Spleen (tissue), 11 donors: Measurements from ENCODE around the gene CACNA1C. TPM values are rescaled to one million over a fixed set of nuclear protein-coding genes. Genes with fewer than 3 reads are reported as not detected.
"Not testable (repeated sequence)": the region's sequence is repeated elsewhere in the genome, so short reads cannot be mapped to it uniquely, and the experiment has no call there.

ENCODE experiments used
- DNase-seq: peaks from one replicate; pipeline ENCODE4 v3.0.0-alpha.2; 2020
- H3K27ac ChIP-seq, 8 donors: fragments of 200-600 bp; sonication (generic) in 7 of 8; 1 replicate in 4 of 8; 2 replicates in 4 of 8; pipeline versions ENCODE4 v1.5.0 to v1.8.0; 2016 to 2021; ENCODE audit warnings: inconsistent platforms in 4 of 8, mild to moderate bottlenecking in 4 of 8, moderate library complexity in 1 of 8
- H3K27me3 ChIP-seq, 7 donors: fragments of 200-600 bp; sonication (generic) in 6 of 7; replicated peaks in 1 of 7; 1 replicate in 4 of 7; 2 replicates in 3 of 7; pipeline versions ENCODE4 v1.5.0 to v1.8.0; 2016 to 2021; ENCODE audit warnings: inconsistent platforms in 3 of 7, mild to moderate bottlenecking in 1 of 7
- H3K36me3 ChIP-seq, 6 donors: fragments of 200-600 bp; sonication (generic) in 5 of 6; 1 replicate in 4 of 6; 2 replicates in 2 of 6; pipeline versions ENCODE4 v1.5.0 to v1.8.0; 2016 to 2021; ENCODE audit warnings: inconsistent platforms in 2 of 6
- H3K4me1 ChIP-seq, 6 donors: fragments of 200-600 bp; sonication (generic) in 5 of 6; 1 replicate in 3 of 6; 2 replicates in 3 of 6; pipeline versions ENCODE4 v1.5.0 to v1.8.0; 2016 to 2021; ENCODE audit warnings: inconsistent platforms in 3 of 6
- H3K4me3 ChIP-seq, 8 donors: fragments of 200-600 bp; sonication (generic) in 7 of 8; 1 replicate in 4 of 8; 2 replicates in 4 of 8; pipeline versions ENCODE4 v1.5.0 to v1.8.0; 2016 to 2021; ENCODE audit warnings: inconsistent platforms in 4 of 8, mild to moderate bottlenecking in 4 of 8, moderate library complexity in 2 of 8
- H3K9me3 ChIP-seq, 8 donors: fragments of 200-600 bp; sonication (generic) in 7 of 8; 1 replicate in 4 of 8; 2 replicates in 4 of 8; pipeline versions ENCODE4 v1.5.0 to v1.8.0; 2016 to 2021; ENCODE audit warnings: inconsistent platforms in 4 of 8
- POLR2A ChIP-seq, 3 donors: fragments of 450-650 bp; IDR thresholded peaks; one replicate each; pipeline ENCODE4 v1.5.1; 2017; ENCODE audit warnings: antibody characterized with exemption in 3 of 3, mild to moderate bottlenecking in 1 of 3
- POLR2AphosphoS5 ChIP-seq, 3 donors: sonication (generic); formaldehyde crosslinking; IDR thresholded peaks; one replicate each; pipeline ENCODE4 v1.5.1; 2017; ENCODE audit warnings: antibody characterized with exemption in 3 of 3
- WGBS, 5 donors: extraction: QIAGEN DNeasy Blood & Tissue Kit in 3 of 5; methylation state at CpG; one replicate each; pipeline versions ENCODE4 v1.1.5 to v1.1.7; 2013 to 2018; 5-methylcytosine and 5-hydroxymethylcytosine counted together
- intact Hi-C: fragments of 100-400 bp; cut with DNase I; formaldehyde crosslinking; loops from one replicate; pipeline ENCODE4 v1.15.0; 2023; ENCODE audit warnings: low total_unique reads
- polyA plus RNA-seq, 3 donors: library from polyadenylated mRNA; stranded (reverse); fragments of 200-250 nt; gene quantifications; one replicate each; pipeline ENCODE4 v1.2.1, GENCODE V29; 2013
- total RNA-seq, 7 donors: library from RNA; depleted of rRNA in 3 of 7; stranded (reverse); fragments of >200 nt in 3 of 7; fragmentation: NEBNext Ultra II Directional in 4 of 7; extraction: Animal tissue kit (Norgen Biotek cat#: 25700) in 4 of 7; gene quantifications; one replicate each; pipeline versions ENCODE4 v1.1.0 to v1.2.1, GENCODE V29; 2016 to 2021
- TF ChIP-seq, protein P1 (sequence below), 11 experiments: fragments of 200-600 bp in 7 of 11; fragments of 450-650 bp in 4 of 11; sonication (generic) in 4 of 11; IDR thresholded peaks in 8 of 11; conservative IDR thresholded peaks in 3 of 11; 1 replicate in 7 of 11; 2 replicates in 4 of 11; pipeline versions ENCODE4 v1.4.0 to v1.8.0; 2016 to 2021; ENCODE audit warnings: antibody characterized with exemption in 11 of 11, inconsistent platforms in 4 of 11, mild to moderate bottlenecking in 1 of 11
- donor health status: healthy with polysubstance abuse.
- donor health status: DM: no; HTN: no; CAD: no; lungs with moderate emphysema.
- donor health status: DM: no; HTN: no; CAD: no.
- donor health status: Bipolar disorder and iron deficiency.
- donor health status: healthy.
- donor health status: DM: no; HTN: no; CAD: no.
- donor health status: DM: yes; HTN: yes; CAD: no.

CACNA1C gene
- total and polyA plus RNA-seq, 10 donors: 0.67 to 27.6 (median 18.4) TPM

DNA sequence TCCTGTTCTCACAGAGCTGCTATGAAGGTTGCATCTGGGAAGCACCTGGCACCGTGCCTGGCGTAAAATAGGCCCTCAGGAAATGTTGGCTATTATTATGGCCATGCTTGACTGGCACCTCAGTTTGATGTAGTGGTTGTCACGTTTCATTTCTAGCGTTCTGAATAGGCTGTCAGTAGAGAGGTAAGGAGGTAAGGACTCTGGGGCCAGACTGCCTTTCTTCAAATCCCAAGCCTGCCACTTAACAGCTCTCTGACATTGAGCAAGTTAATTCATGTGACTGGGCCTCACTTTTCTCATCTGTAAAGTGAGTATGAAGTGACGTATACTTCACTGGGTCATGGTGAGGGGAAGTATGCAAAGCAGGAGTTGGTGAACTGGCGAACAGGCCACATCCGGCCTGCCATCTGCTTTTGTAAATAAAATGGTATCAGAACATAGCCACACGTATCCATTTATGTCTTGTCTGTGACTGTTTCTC lies 196.2 kb downstream of the CACNA1C start:
- peak overlapping the region in 7 of 8 donors; percentile 15 to 84 (median 63) for H3K27ac ChIP-seq

DNA sequence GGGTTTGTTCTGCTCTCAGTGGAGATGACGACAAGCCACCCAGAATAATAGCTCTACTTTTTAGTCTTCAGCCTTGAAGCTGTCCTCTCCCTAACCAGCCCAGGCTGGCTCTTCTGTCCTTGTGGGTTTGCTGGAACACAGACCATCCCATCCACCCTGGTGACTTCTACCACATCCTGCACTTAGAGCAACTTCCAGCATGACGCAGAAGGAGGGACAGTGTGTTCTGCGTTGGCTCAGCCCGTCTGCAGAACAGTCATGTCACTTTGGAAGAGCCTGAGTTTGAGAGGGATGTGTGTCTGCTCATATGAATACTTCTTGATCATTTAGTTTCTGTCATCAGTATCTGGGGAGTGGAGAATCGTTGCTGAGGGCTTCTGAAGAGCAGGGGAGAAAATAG lies 198.0 kb downstream of the CACNA1C start:
- no peak overlapping the region for H3K4me3 ChIP-seq
- WGBS, 5 donors: 46 to 69% (median 52%) methylated on average over 5 of the region's 5 CpGs
- TF ChIP-seq POLR2A (IDR thresholded peaks at IDR 0.05) (no peak), POLR2AphosphoS5 (IDR thresholded peaks at IDR 0.05) (peak; percentile 8 to 90 (median 69))

More for the DNA sequence above, 196.2 kb downstream of the CACNA1C start:
- Histone ChIP-seq H3K4me3 (no peak overlapping the region), H3K9me3 (no peaks in the 10 kb centered on the region), H3K4me1 (peaks cover 10 to 62% (median 41%) of the 10 kb centered on the region in 6 donors), H3K36me3 (no peaks in the 10 kb centered on the region), H3K27me3 (no peaks in the 10 kb centered on the region)
- intact Hi-C loops: no loop called here
- no peak for TF ChIP-seq POLR2A (IDR thresholded peaks at IDR 0.05)
- peak in 1 of 3 donors; percentile 31 for TF ChIP-seq POLR2AphosphoS5 (IDR thresholded peaks at IDR 0.05)
- TF ChIP-seq, protein P1, sequence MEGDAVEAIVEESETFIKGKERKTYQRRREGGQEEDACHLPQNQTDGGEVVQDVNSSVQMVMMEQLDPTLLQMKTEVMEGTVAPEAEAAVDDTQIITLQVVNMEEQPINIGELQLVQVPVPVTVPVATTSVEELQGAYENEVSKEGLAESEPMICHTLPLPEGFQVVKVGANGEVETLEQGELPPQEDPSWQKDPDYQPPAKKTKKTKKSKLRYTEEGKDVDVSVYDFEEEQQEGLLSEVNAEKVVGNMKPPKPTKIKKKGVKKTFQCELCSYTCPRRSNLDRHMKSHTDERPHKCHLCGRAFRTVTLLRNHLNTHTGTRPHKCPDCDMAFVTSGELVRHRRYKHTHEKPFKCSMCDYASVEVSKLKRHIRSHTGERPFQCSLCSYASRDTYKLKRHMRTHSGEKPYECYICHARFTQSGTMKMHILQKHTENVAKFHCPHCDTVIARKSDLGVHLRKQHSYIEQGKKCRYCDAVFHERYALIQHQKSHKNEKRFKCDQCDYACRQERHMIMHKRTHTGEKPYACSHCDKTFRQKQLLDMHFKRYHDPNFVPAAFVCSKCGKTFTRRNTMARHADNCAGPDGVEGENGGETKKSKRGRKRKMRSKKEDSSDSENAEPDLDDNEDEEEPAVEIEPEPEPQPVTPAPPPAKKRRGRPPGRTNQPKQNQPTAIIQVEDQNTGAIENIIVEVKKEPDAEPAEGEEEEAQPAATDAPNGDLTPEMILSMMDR (IDR thresholded peaks at IDR 0.05 in 8 of 11, conservative IDR thresholded peaks at IDR 0.05 in 3 of 11): no peak
- DNase-seq: no peak
- WGBS, 5 donors: 43 to 59% (median 55%) methylated on average over 8 of the region's 8 CpGs

DNA sequence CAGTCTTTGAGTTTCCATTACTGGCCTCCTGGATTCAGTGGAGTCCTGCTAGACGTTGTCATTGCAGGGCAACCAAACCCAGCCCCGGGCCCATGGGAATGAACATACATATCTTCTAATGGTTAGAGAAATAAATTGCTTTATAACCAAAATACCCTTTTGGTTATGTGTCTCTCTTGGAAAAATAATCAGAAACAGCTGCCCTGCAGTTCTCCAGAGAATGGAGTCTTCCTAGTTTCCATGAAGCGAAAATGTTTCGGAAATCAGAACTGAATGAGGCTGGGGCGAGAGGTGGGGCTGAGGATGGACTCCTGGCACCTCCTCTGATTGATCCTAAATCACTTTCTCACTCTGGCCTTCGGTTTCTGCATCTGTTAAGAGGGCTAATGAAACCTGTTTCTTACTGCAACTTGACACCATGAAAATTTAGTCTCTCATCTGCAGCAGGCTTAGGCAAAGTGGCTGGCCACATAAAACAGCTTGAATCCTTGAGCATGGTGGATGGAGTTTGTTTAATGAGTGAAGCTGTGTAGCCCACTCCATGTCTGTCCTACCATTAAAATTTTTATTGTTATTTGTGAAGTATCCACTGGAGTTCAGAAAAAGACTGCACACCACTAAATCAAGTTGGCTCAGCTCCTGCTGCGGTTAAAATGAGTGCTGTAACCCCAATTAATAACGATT lies 198.9 kb downstream of the CACNA1C start:
- Histone ChIP-seq H3K9me3 (peaks cover 0 to 4% (median 0%) of the 10 kb centered on the region in 8 donors), H3K4me3 (no peak overlapping the region), H3K27me3 (no peaks in the 10 kb centered on the region), H3K36me3 (no peaks in the 10 kb centered on the region), H3K27ac (peak overlapping the region in 7 of 8 donors; percentile 17 to 84 (median 64)), H3K4me1 (peaks cover 10 to 49% (median 34%) of the 10 kb centered on the region in 6 donors)
- peak; percentile 45 for DNase-seq
- intact Hi-C loops: no loop called here
- TF ChIP-seq POLR2A (IDR thresholded peaks at IDR 0.05): no peak
- TF ChIP-seq POLR2AphosphoS5 (IDR thresholded peaks at IDR 0.05): no peak
- TF ChIP-seq, protein P1 (IDR thresholded peaks at IDR 0.05 in 8 of 11, conservative IDR thresholded peaks at IDR 0.05 in 3 of 11): no peak
- 86 to 95% (median 90%) methylated on average over 8 of the region's 8 CpGs for WGBS, 5 donors

More for the DNA sequence above, 198.0 kb downstream of the CACNA1C start:
- intact Hi-C loops: no loop called here
- peak; percentile 77 for DNase-seq
- Histone ChIP-seq H3K27me3 (no peaks in the 10 kb centered on the region), H3K36me3 (no peaks in the 10 kb centered on the region), H3K4me1 (peaks cover 10 to 58% (median 39%) of the 10 kb centered on the region in 6 donors), H3K27ac (peak overlapping the region in 7 of 8 donors; percentile 17 to 84 (median 64)), H3K9me3 (peaks cover 0 to 2% (median 0%) of the 10 kb centered on the region in 8 donors)

DNA sequence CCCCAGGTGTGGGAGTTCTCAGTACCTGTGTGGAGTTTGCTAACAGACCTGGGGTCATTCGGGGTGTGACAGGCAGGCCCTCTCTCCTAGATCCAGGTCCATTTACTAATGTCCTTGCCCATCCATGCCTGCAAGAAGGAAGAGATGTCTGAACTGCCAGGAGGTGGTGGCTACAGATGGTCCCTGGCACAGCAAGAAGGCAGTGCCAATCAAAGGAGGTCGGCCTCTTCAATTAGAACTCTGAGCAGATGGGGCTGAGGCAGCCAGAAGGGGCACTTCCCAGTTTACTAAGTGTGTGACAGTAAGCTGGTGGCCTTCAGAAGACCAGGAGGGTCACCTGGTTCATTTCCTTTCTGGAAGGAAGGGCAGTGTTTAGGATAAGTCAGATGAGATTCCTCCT lies 202.5 kb downstream of the CACNA1C start:
- WGBS, 5 donors: 74 to 87% (median 83%) methylated on average over 2 of the region's 2 CpGs
- DNase-seq: no peak
- intact Hi-C loops: no loop called here
- no peak for TF ChIP-seq POLR2A (IDR thresholded peaks at IDR 0.05)
- TF ChIP-seq, protein P1 (IDR thresholded peaks at IDR 0.05 in 8 of 11, conservative IDR thresholded peaks at IDR 0.05 in 3 of 11): no peak
- TF ChIP-seq POLR2AphosphoS5 (IDR thresholded peaks at IDR 0.05): no peak
- H3K36me3 ChIP-seq: no peaks in the 10 kb centered on the region
- peak overlapping the region in 1 of 8 donors; percentile 3 for H3K27ac ChIP-seq
- H3K4me3 ChIP-seq: no peak overlapping the region
- H3K9me3 ChIP-seq: peaks cover 0 to 4% (median 0%) of the 10 kb centered on the region in 8 donors
- peaks cover 0 to 38% (median 19%) of the 10 kb centered on the region in 6 donors for H3K4me1 ChIP-seq
- peaks cover 0 to 4% (median 0%) of the 10 kb centered on the region in 7 donors for H3K27me3 ChIP-seq

DNA sequence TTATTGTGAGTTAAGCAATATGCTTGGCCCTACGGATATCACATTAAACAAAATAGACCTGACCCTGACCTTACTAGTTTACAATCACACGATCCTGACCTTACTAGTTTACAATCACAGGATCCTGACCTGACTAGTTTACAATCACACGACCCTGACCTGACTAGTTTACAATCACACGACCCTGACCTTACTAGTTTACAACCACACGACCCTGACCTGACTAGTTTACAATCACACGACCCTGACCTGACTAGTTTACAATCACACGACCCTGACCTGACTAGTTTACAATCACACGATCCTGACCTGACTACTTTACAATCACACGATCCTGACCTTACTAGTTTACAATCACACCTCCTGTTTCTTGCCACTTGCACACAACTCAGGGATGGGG lies 202.9 kb downstream of the CACNA1C start:
- H3K9me3 ChIP-seq, H3K36me3 ChIP-seq, DNase-seq, intact Hi-C loops, H3K27me3 ChIP-seq, H3K4me3 ChIP-seq: not testable (repeated sequence)
- Histone ChIP-seq H3K27ac (peak overlapping the region in 1 of 8 donors; percentile 3), H3K4me1 (peaks cover 0 to 38% (median 19%) of the 10 kb centered on the region in 6 donors)
- WGBS, 5 donors: 83 to 91% (median 89%) methylated on average over 9 of the region's 9 CpGs
